PC-9 (cell line): ENCODE measurements around the gene CTNND2. TPM values are rescaled to one million over a fixed set of nuclear protein-coding genes. Genes with fewer than 3 reads are reported as not detected.

Experiments
- BruUV-seq: library from RNA; stranded (reverse); fragments of 400-500 nt; replicated peaks from 2 replicates; lab custom pipeline; 2021; lab: Mats Ljungman, UMichigan
- CTCF ChIA-PET: fragments of 300-600 bp; sonication (Branson Sonifier 250); formaldehyde crosslinking; loops from one replicate; lab custom pipeline; 2022; ENCODE audit warnings: antibody characterized with exemption; lab: Charles Lee
- POLR2A ChIA-PET: fragments of 300-600 bp; sonication (Branson Sonifier 250); formaldehyde crosslinking; loops from one replicate; lab custom pipeline; 2022; ENCODE audit warnings: antibody characterized with exemption; ENCODE audit not compliant: unreplicated experiment; lab: Charles Lee
- DNase-seq, 2 experiments: peaks; one replicate each; pipeline versions ENCODE4 v3.0.0 to v3.0.0-alpha.2; 2015 to 2022; ENCODE audit warnings: mixed read lengths in 1 of 2
- H2AFZ ChIP-seq: fragments of 200-600 bp; sonication (generic); 2 replicates; pipeline ENCODE4 v1.8.1; 2017; ENCODE audit warnings: antibody characterized with exemption
- H3F3A ChIP-seq: fragments of 200-600 bp; sonication (generic); 2 replicates; pipeline ENCODE4 v1.8.1; 2017; ENCODE audit warnings: antibody characterized with exemption, mild to moderate bottlenecking, low read depth; ENCODE audit not compliant: insufficient read depth
- H3K27ac ChIP-seq: fragments of 200-600 bp; sonication (generic); 2 replicates; pipeline ENCODE4 v1.6.1; 2016; ENCODE audit warnings: mixed run types
- H3K27me3 ChIP-seq: fragments of 200-600 bp; sonication (generic); 2 replicates; pipeline ENCODE4 v1.6.1; 2016; ENCODE audit warnings: low read depth, mixed run types; ENCODE audit not compliant: insufficient read depth
- H3K36me3 ChIP-seq: fragments of 200-600 bp; sonication (generic); 2 replicates; pipeline ENCODE4 v1.6.1; 2016; ENCODE audit warnings: low read depth, mixed run types
- H3K4me1 ChIP-seq: fragments of 200-600 bp; sonication (generic); replicated peaks from 2 replicates; pipeline ENCODE4 v1.6.1; 2016; ENCODE audit warnings: mixed run types; ENCODE audit not compliant: insufficient read depth
- H3K4me2 ChIP-seq: fragments of 200-600 bp; sonication (generic); 2 replicates; pipeline ENCODE4 v1.6.1; 2017; ENCODE audit warnings: mixed run types
- H3K4me3 ChIP-seq: fragments of 200-600 bp; sonication (generic); 2 replicates; pipeline ENCODE4 v1.6.1; 2016; ENCODE audit warnings: mixed run types
- H3K79me2 ChIP-seq: fragments of 200-600 bp; sonication (generic); 2 replicates; pipeline ENCODE4 v1.6.1; 2017; ENCODE audit warnings: low read depth, mixed run types
- H3K9me2 ChIP-seq: fragments of 200-600 bp; sonication (generic); 2 replicates; pipeline ENCODE4 v1.8.1; 2017; ENCODE audit warnings: mild to moderate bottlenecking; ENCODE audit not compliant: insufficient read depth
- H3K9me3 ChIP-seq: fragments of 200-600 bp; sonication (generic); 2 replicates; pipeline ENCODE4 v1.8.1; 2016; ENCODE audit warnings: low read depth; ENCODE audit not compliant: insufficient read depth
- H4K20me1 ChIP-seq: fragments of 200-600 bp; sonication (generic); 2 replicates; pipeline ENCODE4 v1.8.1; 2017; ENCODE audit not compliant: insufficient read depth
- CTCF ChIP-seq: fragments of 200-600 bp; sonication (generic); conservative IDR thresholded peaks from 2 replicates; pipeline ENCODE4 v1.6.1; 2017; ENCODE audit warnings: mixed run types, antibody characterized with exemption, mild to moderate bottlenecking, moderate library complexity
- EZH2 ChIP-seq: fragments of 200-600 bp; sonication (generic); IDR thresholded peaks from 2 replicates; pipeline ENCODE4 v1.8.0; 2017; ENCODE audit warnings: antibody characterized with exemption, low read depth
- intact Hi-C: fragments of 100-400 bp; cut with micrococcal nuclease; formaldehyde crosslinking; loops from one replicate; pipeline ENCODE4 v1.10.0; 2022; ENCODE audit not compliant: unreplicated experiment
- total RNA-seq: library from RNA; stranded (reverse); gene quantifications from 2 replicates; pipeline ENCODE4 v1.2.3, GENCODE V29; 2021

The CTNND2 gene
- total RNA-seq, 1 experiment from 2014 or later = not detected

- Histone ChIP-seq H3K27ac (no peak overlapping the region), H3K4me2 (no peak overlapping the region), H3K9me2 (no peaks in the 10 kb centered on the region), H3K4me1 (no peaks in the 10 kb centered on the region), H3K36me3 (no peaks in the 10 kb centered on the region), H2AFZ (no peak overlapping the region), H3F3A (no peaks in the 10 kb centered on the region), H3K4me3 (no peak overlapping the region), H3K27me3 (no peaks in the 10 kb centered on the region), H4K20me1 (no peaks in the 10 kb centered on the region), H3K79me2 (no peaks in the 10 kb centered on the region), H3K9me3 (no peaks in the 10 kb centered on the region)
- POLR2A ChIA-PET = no interaction called here
- DNase-seq = no peak
- intact Hi-C loops = no loop called here
- CTCF ChIA-PET = no interaction called here
- no TSS peak for BruUV-seq
- no peak for TF ChIP-seq EZH2
- TF ChIP-seq CTCF = no peak
Measured at GRCh38 chr5:11394933-11395332, 509.3 kb downstream of the CTNND2 start.

GRCh38 chr5:11390291-11390767, 513.9 kb downstream of the CTNND2 start:
- no peak for TF ChIP-seq EZH2
- TF ChIP-seq CTCF = no peak
- BruUV-seq = no TSS peak
- H3K27ac ChIP-seq = no peak overlapping the region
- H3K36me3 ChIP-seq = no peaks in the 10 kb centered on the region
- no peaks in the 10 kb centered on the region for H3K79me2 ChIP-seq
- H3K9me3 ChIP-seq = no peaks in the 10 kb centered on the region
- H3K4me3 ChIP-seq = no peak overlapping the region
- CTCF ChIA-PET = no interaction called here
- no peaks in the 10 kb centered on the region for H3K9me2 ChIP-seq
- H3K4me1 ChIP-seq = no peaks in the 10 kb centered on the region
- peaks cover 6% of the 10 kb centered on the region; the same call in 1 of the 2 replicates for H3K27me3 ChIP-seq
- H3F3A ChIP-seq = no peaks in the 10 kb centered on the region
- H4K20me1 ChIP-seq = no peaks in the 10 kb centered on the region
- DNase-seq = no peak
- no peak overlapping the region for H3K4me2 ChIP-seq
- POLR2A ChIA-PET = no interaction called here
- H2AFZ ChIP-seq = no peak overlapping the region
- intact Hi-C loops = no loop called here

- intact Hi-C loops = no loop called here
- no peak for DNase-seq
- Histone ChIP-seq H3K4me3 (no peak overlapping the region), H3K27me3 (peaks cover 22% of the 10 kb centered on the region; the same call in 1 of the 2 replicates), H2AFZ (no peak overlapping the region), H3K27ac (no peak overlapping the region), H3K79me2 (no peaks in the 10 kb centered on the region), H3K4me1 (no peaks in the 10 kb centered on the region), H4K20me1 (no peaks in the 10 kb centered on the region), H3F3A (no peaks in the 10 kb centered on the region), H3K36me3 (no peaks in the 10 kb centered on the region), H3K9me3 (no peaks in the 10 kb centered on the region), H3K9me2 (no peaks in the 10 kb centered on the region), H3K4me2 (no peak overlapping the region)
- no TSS peak for BruUV-seq
- CTCF ChIA-PET = no interaction called here
- POLR2A ChIA-PET = no interaction called here
- TF ChIP-seq CTCF (no peak), EZH2 (no peak)
Measured at GRCh38 chr5:11387382-11387781, 516.9 kb downstream of the CTNND2 start.
